Kidney glomerular epithelial cell (primary cell): ENCODE results near the gene PTPRD.

ENCODE experiments used
- DNase-seq: peaks from one replicate; lab custom pipeline; 2025; lab: John Stamatoyannopoulos, UW

The PTPRD gene

DNA sequence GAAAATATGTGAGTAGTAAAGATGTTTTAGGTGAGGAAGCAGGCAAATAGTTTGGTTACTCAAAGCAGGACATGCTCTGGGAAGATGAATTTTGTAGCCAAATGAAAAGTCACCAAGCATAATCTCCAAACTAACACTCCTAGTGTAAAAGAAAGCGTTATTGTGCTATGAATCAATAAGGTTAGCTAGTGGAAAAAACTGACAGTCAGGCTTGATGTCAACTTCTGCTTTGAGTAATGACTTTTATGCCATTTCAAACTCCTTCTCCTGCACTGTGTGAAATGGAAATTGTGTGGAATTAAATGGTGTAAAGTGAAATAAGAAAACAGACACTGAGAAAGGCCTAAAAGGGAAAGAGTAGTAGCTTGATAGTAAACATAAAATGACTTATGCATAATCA is 2176.0 kb downstream of the PTPRD start:
- DNase-seq = no peak

DNA sequence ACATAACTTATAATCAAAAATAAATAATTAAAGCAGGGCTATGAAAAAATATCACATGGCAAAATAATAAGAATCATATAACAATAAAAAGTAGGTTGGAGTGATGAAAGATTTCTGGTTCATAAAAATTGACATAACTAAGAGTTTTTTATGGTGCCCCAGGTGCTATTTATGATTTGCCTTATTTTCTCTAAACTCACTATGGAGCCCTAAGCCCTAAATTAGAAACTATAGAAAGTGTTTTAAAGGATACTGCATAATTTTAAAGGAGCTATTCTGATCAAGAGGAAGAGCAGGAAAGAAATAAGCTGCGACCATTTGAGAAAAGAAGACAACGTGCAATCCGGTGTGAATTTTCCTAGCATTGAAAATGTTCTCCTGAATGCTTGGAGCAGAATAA is 2178.2 kb downstream of the PTPRD start:
- DNase-seq = no peak

DNA sequence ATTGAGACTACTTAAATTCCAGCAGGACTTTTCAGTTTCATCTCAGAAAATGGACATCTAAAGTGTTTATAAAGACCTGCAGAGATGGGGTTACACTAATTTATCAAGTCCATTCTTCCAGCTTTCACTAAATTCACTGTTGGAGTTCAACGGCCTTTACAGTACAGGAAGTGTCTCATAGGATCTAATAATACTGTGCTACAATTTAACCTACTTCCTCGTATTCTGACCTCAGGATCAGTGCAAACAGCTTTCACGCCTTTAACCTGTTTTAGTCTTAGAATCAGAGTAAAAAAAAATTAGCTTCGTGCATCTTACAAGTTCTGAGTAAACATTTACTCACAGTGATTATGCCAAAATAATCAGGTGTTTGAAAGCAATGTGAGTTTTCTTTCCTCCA is 2180.6 kb downstream of the PTPRD start:
- DNase-seq = no peak

DNA sequence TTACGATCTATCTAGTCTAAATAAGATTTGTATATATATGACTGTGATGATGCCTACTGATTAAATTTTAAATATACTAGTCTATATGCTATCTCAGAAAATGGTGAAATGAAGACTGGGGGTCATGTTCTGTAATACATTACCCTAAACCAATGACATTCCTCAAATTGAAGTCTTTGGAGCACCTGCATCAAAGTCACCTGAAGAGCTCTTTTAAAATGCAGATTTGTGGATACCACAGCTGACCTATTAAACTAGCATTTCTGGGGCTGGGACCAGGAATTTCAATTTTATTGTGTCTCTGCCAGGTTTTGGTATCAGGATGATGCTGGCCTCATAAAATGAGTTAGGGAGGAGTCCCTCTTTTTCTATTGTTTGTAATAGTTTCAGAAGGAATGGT is 2181.3 kb downstream of the PTPRD start:
- no peak for DNase-seq

DNA sequence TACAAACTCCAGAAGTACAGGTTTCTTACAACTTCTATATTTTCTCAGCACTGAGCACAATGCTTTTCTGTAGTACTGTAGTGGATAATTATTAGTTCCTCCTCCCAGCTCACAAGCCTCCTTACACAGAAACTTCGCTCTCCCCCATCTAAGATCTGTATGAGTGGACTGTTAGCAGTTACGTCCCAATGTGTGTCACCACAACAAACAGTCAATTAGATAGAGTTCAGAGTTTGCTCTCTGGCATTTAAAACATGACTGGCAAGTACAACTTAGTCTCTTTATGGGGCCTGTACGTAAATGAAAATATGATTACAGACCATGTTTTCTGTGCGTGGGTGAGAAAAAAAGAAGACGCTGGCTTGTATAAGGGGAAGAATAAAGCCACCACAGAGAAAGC is 2181.9 kb downstream of the PTPRD start:
- no peak for DNase-seq

DNA sequence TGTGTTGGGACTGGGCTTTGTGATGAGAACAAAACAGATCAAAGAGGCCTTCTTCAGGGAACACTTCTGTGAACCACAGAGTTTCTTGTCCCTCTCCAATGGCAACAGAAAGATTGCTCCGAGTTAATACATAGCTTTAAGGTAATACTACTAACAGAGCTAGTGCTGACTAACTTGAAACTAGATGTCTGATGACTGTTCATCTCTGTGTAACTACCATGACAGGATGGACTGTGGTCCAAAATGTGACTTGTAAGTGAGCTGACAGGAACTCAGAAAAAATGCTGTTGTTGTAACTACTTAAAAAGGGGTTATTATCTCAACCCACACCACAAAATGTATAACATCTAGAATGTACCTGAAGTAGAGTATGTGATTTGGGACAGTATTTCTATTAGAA is 2183.0 kb downstream of the PTPRD start:
- DNase-seq = no peak

DNA sequence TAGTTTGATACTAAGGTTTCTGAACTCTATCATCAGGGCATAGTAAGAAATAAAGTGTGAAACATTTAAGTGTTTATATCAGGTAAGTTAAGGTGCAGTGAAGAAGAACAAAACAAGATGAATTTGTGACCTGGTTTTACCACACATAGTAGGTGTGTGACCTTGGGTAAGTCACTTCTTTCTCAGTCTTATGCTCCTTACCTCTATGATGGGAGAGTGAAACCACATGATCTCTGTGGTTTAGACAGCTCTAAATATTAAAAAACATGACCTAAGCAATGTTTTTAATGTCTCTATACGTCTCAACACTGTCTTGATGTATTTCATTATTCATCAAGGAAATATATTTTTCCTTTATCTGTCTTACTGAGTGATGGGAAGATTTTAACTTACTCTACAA is 2183.6 kb downstream of the PTPRD start:
- DNase-seq = no peak

DNA sequence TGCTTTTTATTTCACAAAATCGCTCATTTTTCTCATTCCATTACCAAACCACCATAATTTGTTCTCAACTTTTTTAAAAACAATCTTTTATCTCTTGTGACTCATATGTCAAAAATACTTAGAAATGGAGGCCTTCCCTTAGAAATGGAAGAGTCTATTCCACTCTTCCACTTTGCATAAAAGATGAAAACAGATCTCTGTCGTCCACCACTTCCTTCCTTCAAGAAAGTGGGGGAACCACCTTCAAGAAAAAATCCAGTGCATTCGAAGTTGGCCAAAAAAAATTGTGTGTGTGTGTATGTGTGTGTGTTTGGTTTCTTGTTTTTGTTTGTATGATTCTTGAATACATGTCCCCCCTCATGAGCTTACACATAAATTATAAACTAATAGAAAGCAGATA is 2184.4 kb downstream of the PTPRD start:
- DNase-seq = no peak

DNA sequence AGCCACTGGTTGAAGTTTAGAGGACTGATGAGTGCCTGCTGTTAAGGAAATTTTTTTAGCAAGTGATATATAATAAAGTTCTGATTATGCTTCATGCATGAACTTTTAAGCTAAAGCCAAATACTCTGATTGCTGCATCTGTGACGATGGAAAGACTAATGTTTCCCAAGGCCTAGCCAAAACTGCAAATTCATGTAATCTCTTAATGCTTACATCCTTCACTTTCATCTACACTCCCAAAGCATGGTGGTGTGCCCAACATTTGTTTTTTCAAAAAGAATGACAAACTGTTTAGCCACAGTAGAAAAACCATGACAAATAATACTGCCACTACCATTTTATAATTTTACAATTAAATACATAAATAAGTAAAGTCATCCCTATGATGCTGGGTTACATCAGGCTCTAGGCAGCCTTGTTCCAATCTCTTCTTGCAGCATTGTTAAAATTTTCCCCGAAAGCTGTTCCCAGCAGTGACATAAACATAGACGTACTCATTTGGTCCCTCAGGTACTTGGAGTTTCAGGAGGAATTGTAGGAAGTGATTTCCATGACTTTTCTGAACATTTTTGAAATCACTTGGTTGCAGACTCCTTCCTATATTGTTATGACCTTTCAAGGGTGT is 2187.9 kb downstream of the PTPRD start:
- DNase-seq = no peak

DNA sequence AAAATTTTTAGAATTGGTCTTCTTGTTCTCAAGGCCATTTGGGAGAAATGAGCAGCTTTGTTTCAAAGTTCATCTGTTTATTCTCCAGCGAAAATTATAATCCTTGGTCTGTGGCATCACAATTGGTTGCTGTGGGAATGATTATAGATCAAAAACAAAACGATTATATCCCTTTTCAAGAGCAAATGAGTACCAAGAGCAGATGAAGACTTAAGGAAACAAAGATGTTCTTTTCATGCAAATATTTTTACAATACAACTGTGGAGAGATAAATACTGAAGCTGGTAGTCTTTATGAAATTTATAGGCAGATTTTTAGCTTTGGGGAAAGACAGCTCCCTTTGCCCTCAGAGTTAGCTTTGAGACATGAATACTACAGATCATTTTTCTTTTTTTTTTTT is 2192.4 kb downstream of the PTPRD start:
- DNase-seq = no peak

DNA sequence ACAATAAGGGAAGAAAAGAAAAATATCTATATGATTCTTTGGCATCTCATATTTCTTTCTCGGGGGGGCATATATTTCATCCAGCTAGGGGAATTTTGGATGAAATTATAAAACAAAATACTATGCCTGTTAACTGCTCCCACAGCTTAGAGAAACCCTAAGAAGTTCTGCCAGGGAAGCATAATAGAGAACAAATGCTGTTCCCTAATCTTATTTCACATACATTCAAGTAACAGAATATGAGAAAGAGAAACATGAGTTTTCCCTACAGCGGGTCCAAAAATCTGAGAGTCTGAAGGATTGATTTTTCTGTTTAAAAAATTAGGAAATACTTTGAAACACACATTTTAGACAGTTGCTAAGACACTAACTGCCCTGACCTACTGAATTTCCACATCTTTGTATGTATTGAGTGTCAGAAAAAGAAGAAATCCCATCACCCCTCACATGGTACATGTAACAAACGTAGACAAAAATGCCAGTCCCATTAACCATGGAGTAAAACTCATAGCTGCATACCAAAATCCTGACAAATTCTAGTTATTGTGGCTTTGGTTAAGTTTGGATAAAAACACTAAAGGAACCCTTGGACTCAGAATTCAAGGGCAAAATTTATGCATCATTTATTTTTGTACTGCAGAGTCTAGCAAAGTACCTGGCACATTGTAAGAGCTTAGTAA is 2193.1 kb downstream of the PTPRD start:
- no peak for DNase-seq

DNA sequence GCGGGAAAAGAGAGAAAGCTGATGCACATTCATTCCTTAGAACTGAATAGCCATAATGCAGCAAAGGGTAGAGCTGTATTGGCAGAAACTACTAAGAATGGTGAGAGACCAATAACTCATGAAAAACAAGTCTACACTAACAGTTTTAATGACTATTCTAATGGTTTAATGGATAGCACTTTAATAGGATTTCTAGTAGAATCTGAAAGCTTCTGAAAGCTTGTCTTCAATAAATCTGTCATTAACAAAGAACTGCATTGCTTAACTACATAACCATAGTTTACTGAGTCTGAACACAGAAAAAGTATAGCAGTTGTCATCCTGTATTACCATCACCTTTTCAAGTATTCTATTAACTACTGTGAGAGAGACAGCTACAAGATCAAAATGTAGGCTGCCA is 2195.5 kb downstream of the PTPRD start:
- DNase-seq = no peak

DNA sequence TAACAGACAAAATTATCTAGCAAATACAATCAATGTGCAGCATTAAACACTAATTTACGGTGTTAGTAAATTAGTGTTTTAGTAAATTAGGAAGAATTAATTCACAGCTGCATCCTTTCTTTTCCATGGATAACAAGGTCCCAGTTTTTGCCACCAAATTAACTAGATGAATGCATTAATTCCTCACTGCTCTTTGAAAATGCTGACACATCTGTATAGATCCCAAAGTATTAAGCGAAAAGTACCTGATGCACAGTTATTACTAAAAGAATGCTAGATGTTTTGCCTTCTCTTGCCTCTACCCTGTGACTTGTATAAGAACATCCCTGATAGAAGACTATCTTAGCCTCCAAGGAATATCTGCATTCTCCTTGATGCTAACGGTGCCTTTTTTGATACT is 2200.5 kb downstream of the PTPRD start:
- no peak for DNase-seq

DNA sequence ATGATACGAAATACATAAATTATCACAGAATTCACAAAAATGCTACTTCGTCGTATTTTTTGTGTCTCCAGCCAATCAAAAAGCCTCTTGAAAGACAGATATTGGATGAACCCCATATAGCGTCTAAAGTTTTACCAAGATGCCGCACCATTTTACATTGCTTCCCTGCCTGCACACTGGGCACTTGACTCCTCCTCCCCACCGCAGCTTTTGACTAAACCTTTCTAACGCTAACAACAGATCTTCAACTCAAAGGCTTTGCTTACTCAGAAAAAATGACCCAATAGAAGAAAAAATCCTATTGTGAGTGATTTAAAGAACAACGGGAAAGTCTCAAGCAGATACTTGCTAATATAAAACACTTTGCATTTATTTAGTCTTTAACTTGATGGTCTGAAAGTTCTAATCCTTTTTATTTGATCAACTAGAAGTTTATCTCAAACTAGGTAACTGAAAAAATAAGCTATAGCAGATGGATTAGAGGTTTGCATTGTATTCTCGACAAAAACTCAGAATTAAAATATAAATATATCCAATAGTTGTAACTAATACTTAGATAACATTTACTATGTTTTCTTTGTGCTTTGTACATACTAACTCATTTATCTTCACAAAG is 2204.1 kb downstream of the PTPRD start:
- no peak for DNase-seq

DNA sequence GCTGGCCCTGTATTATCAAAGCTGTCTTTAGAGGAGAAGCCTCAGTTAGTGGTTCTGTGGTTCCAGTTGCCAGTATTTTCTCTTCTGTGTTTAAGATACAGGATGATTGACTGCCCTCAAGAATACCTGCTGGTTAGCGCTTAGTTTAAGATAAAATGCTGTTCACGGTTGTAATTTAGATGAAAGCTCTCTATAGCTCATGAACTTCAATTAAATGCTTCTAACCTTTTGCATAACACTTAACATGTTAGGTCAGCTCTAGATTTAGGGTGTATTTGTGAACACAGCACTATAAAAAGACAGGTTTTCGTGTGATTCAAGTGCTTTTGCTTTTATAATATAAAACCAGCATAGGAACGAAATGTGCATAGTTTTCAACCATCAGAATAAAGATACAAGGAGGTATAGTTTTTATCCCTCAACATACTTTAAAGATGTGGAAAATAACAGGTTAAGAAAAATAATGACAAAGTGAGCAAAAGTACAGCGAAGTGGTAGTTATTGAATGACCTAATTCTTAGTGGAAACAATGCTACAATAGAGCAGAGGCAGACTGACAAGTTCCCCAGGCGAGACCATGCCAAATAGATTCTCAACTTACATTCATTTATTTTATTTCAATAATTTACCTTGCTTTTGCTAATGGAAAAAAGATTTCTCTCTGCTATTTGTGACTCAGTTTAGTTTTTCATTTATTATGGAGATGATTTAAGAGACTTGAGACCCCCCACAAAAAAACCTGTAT is 2210.7 kb downstream of the PTPRD start:
- DNase-seq = no peak

DNA sequence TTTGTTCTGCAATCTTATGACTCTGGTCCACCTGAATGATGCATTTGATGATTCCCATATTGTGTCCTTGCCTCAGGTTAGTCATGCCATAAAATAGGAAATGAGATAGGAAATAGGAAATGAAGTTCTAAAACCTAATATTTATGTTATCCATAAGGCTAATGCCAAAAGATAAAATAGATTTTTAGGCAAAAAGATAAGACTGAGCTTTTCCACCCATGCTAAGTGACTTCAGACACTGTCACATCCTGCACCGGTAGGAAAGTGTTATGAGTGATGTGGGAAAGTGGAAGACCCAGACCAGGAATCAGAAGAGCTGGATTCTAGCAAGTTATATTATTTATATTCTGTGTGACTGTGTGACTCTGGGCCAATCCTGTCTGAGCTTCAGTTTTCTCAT is 2212.4 kb downstream of the PTPRD start:
- DNase-seq = no peak

DNA sequence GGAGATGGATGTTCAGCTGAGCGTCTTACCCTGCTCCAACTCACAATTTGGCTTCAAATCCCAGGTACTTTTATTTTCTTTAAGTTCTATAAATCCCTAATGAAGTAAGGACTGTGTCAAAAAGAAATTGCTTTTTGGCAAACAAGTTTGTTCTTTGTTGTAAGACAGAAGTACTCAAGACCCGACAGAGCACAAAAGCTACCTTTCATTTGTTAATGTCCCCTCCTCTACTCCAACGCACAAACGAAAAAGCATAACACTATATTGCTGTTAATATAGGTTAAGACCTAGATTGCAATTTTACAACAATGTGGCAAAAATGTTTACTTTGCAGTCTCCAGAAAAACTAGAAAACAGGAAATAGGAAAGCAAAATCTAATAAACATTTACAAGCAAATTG is 2217.8 kb downstream of the PTPRD start:
- no peak for DNase-seq

DNA sequence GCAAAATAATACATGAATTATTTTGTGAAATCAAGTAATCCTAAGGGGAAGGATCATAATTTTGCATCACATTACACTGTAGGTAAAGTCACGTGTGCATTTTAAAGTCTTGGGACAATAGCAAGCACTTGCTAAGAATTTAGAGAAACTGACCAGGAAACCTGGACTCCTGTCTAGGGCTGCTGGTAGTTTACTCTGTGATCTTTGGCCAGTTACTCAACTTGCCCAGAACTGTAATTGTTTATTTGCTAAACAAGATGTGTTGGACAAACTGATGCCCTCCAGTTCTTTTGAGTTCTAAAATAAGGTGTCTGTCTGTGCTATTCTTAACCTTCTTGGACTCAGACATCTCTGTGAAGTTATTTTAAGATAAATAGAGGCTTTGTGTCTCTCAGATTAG is 2218.5 kb downstream of the PTPRD start:
- no peak for DNase-seq

DNA sequence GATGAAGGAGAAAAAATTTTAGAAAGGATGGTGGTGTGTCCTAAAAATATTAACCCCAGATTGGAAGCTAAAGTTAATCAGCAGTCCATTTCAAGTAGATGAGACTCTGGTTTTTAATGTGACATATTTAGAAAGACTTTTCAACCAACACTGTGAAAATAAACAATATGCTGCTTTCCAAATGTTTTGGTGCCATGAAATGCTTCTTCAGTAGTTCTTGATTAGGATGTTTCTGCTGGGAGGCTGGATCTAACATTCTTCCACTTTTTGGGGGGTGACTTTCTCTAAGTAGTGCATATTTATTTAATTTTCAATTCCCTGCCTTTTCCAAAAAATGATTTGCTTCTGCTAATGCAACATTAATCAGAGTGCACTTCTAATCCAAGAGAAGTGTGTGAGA is 2219.9 kb downstream of the PTPRD start:
- no peak for DNase-seq

DNA sequence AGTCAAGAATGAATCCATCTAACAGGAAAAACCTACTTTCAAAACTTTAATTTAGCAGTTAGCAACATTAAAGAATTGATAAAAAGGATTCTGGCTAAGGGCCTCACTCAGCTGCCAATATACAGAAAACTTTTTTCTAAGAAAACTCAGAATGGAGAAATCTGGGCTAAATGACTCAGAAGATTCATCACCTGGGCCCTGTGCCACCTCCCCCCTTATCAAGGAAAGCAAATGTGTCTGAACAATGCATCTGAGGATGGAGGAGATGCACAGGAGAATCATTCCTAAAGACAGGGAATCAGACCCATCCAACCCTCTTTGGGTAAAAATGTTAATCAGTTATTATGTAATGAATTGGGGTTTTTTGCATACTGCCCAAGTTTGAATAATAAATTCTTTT is 2221.2 kb downstream of the PTPRD start:
- DNase-seq = no peak

DNA sequence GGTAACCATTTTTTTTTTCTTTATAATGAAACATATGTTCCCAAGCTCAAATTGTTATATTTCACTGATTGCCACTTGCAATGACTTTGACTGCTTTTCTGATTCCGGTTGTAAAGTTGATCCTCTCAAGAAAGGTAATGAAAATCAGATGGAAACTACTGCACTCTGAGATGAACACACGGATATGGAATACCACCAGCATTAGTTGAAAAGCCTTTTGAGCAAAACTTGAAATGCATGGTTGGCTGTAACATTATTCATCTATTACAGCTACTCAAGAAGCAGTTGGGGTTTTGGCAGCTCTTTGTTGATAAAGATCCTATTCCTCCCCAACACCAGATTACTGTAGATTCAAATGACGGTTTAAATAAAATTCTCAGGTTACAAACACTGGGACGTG is 2221.7 kb downstream of the PTPRD start:
- no peak for DNase-seq

DNA sequence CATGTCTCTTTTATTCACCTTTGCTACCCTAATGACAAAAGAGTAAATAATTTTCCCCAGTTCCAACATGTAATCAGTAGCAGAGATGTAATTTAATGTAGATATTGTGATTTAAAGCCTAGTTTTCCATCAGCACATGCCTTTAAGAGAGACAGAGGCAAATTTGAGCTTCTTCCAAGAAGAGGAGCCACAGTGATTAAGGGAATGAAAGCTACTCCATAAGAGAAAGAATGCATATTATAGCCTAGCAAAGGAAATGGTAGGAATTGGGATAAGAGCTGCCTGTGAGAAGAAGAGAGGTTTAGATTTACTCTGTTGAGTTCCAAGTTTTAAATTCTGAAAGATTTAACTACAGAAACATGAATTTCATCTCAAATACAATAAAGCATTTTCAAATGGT is 2222.2 kb downstream of the PTPRD start:
- DNase-seq = no peak

DNA sequence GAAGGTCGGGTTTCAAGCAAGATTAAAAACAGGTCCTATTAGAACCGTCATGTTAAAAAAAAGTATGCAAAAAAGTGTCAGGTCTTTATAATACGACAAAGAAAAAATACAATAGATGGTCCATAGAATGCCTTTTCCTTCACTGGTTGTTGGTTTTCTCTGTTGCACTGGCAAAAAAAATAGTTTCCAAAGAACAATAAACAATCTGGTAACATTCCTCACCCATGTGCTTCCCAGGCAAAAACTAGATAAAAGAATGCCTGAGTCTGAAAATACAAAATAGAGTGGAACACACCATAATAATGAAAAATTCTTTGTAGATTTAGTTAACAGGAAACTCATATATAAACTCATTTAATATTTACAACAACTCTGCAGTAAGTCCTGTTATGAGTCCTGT is 2223.3 kb downstream of the PTPRD start:
- DNase-seq = no peak
